NCI-H2171 (cell line): ENCODE results near the gene TRAPPC1.

ENCODE experiments used
- DNase-seq: peaks from one replicate; lab custom pipeline; 2025; lab: John Stamatoyannopoulos, UW

Gene TRAPPC1

DNA sequence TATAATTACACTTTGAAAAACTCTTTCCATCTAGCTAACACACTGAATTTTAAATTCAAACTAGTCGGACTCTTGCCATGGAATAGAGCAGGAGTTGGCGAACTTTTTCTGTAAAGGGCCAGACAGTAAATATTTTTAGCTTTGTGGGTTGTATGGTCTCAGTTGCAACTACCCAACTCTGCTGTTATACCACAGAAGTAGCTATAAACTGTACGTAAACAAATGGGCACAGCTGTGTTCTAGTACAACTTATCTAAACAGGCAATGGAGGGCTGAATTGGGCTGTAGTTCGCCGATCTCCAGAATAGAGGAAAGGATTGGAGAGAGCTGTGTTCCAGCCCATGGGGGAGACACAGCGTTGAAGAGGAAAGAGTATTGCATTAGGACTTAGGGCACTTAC is 9.0 kb upstream of the TRAPPC1 start:
- DNase-seq, result no peak

- DNase-seq, result no peak
These were observed 8.3 kb upstream of the TRAPPC1 start for GRCh38 chr17:7940034-7940433.

GRCh38 chr17:7935859-7936258 is 4.1 kb upstream of the TRAPPC1 start:
- no peak for DNase-seq

GRCh38 chr17:7932949-7933348 is 1.2 kb upstream of the TRAPPC1 start:
- DNase-seq, result no peak

DNA sequence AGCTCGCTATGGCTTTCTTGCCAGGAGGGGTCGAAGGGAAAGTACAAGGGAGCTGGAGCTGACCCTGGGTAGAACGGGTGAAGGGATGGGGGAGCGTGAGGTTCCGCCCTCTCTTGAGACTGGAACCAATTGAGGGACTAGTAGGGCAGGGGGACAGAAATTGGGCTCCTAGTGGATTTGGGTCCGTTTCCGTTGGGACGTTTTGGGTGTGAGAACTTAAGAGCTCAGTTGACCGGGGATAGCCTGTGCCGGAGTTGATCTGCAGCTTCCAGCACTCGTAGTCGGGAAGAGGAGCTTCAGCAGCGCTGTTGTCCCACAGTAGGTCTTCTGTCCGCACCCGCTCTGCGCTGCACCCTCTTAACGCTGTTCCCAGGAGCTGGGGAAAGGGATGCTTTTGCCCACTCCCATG is 741 bp upstream of the TRAPPC1 start:
- DNase-seq, result peak; percentile 7

DNA sequence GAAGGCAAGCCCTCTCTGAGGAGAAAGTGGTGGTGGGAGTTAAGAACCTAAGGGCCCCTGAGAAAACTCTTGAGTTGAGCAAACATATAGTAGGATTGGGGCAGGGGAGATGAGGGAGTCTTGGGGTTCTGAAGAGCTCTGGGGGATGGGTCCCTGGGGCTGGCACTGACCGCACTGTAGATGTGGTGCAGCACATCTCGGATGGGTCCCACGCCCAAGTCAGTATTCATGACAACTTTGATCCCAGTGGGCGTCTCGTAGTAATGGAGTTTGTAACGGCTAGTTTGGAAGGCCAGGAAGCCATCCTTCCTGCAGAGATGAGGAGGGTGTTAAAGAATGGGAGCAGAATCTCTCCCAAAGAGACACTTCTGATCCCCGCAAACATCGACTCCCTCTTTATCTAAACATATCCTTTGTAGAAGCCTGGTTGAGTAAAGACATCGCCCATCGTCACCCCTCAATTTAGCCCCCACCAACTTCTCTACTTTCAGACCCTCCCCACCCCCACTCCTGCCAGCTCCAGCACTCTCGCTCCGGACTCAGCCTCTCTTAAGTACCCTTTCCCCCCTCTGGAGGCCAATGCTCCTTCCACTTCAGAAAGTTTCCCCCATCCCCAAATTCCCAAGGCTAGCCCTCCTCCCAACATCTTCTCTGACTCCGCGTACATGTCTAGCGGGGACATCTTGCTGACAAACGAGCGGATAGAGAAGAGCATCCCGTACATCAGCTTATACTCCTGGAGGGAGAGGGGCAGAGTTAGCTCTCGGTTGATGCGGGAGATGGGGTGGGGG is 710 bp downstream of the TRAPPC1 start:
- no peak for DNase-seq

- peak; percentile 87 for DNase-seq
These were observed 2.4 kb downstream of the TRAPPC1 start, which contains the start of gene KCNAB3 for GRCh38 chr17:7929158-7930023. Gene KCNAB3 (minus strand): TSS chr17:7929856. CDS start chr17:7929435, 421 bp downstream.

DNA sequence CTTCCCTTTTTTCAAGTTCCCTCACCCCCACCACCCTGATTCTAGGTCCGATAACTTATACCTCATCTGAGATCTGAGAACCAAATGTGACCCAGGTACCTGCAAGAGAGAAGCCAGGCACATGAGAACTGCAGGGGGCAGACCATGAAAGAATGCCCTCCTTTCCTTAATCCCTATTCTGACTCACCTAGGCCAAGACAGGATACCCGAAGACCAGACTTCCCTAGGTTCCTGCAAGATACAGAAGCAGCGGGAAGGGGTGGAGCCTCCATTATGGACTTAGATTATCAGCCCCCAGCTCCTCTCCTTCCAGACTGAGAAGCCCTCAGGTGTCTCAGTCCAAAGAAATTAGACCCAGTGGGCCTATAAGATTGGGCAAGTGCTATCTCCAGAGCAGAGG is 4.2 kb downstream of the TRAPPC1 start:
- DNase-seq, result no peak

DNA sequence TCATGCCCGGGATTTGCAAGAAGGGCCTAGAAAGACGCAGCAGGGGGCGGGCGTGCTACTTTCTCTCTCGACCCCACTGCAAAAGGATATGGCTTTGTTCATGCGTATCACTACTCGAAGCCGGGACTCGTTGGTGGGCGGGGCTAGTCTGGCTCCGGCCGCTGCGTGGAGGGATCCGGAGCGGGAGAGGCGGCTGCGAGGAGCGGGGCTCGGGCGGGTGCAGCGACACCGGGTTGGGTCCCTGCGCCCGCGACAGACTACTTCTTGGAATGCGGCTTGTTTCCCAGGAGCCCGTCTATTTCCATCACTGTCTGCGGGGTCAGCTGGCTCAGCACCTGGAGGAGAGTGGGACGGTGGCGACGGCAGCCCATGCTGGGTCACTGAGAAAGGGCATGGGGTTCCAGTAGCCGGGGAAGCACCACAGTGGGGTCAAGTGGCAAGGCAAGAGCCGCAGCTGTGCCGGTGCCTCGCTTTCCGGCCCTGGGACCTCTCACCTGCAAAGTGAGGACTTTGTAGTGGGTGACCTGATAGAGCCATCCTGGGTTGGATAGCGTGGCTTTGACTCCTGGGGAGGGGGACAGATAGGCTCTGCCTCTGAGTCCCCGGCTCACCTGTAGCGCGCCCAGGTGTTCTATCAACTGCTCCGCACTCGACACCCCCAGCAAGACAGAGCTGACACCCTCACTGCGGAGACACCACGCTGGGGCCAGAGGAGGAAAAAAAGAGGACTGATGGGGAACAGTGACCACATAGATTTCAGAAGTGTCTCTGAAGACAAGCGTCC is 8.7 kb downstream of the TRAPPC1 start:
- no peak for DNase-seq

GRCh38 chr17:7922269-7922844 is 9.4 kb downstream of the TRAPPC1 start:
- DNase-seq, result no peak

DNA sequence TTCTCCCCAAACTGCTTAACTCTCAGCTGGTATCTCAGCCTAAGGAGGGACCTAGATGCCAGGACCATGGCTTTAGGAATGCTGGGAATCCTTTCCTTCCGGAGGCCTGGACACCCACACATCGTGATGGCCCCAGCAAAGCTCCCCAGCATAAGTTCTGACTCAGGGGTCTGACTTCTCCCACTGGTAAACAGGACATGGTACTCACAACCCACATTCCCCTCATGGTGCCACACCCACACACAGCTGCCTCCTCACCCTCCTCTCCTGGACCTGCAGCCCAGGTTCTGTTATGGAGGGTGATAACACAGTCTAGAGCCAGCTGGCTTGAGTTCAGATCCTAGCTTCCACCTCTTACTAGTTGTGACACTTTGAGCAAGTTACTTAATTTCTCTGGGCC is 14.9 kb downstream of the TRAPPC1 start:
- no peak for DNase-seq

DNA sequence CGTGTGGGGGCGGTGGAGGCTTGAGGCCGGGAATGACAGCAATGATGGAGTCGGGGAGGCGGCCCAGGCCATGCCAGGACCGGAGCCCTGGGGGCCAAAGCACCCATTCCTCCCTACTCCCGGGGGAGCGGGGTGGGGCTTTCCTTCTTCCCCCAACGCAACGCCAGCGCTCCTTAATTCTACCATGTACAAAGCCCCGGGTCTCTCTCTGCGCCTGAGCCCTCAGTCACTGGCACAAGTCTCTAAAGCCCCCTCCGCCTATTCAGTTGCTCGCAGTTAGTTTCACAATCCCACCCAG is 15.4 kb downstream of the TRAPPC1 start:
- no peak for DNase-seq

DNA sequence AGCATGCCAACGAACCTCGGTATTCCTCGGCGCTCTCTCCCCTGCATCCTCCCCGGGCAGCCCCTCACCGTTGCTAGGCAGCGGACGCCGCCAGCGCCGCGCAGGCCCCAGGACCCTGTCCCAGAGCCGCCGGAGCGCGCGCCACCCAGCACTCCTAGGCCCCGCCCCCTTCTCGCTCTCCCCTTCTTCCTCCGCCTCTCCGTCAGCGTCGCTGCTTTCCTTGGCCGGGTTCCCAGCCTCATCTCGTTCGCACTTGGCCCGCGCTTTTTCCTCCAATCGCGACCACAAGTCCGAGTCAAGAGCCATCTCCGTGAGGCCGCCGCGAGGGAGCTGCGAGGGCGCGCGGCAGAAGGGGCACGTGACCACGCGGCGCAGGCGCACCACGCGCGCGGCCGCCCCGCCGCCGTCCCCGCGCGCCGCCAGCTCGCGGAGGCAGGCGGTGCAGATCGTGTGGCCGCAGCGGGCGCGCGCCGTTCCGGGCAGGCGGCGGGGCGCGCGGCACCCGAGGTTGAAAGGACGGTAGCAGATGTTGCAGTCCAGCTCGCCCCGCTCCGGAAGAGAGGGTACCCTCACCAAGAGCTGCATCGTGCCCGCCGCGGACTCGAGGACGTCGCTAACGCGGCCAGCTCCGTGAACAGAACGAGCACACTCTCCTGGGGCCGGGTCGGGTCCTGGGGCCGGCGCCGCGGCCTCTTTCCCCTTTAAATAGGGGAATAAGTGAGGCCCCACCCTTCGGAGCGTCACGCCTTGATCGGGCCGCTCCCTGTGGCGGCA is 15.9 kb downstream of the TRAPPC1 start, which contains the start of gene RNF227:
RNF227 (minus strand) TSS at position 679 of the 774 bp plus-strand sequence; CDS start at position 585, 94 bp downstream.
- peak; percentile 99 for DNase-seq

- DNase-seq, result no peak
These were observed 16.6 kb downstream of the TRAPPC1 start for GRCh38 chr17:7915179-7915610.

DNA sequence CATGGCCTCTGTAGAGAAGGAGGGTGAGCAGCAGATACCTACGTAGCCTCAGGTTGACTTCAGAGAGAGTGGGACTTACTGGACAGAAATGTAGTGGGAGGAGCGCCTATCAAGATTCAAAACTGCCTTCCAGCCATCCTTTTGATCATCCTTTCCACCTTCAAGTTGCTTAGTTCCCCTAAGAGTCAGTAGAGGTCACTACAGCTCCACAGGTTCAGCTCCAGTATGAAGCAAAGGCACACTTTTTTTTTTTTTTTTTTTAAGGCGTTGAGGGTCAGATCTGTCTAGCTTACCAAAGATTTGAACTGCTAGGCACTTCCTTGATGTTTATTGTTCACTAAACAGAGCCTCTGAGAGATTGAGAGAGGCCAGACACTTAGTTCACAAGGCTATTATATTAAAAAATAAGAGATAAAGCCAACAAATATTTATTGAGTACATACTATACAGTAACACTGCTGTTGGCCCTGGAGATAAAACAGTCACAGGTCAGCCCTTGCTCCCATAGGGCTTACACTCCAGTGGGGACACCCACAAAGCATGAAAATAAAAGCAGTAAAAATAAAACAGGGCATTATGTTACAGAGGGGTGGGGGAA is 18.7 kb downstream of the TRAPPC1 start:
- DNase-seq, result peak; percentile 66

DNA sequence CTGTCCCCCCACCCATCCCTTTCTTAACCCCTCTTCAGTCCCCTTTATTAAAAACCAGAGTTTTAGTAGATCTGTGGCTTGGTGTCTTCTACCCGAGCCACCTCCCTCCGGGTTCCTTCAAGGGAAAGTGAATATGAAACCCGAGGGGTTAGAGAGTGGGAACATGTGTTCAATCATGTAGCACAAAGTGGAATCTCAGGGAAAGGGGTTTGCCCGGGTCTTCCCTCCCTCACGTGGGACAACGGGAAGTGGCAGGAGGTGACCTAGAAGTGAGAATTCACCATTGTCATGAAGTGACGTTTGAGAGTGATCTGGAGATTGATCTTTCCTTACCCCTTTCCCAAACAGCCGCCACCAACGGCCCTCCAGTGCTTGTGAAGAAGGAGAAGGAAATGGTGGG is 20.6 kb downstream of the TRAPPC1 start:
- DNase-seq, result no peak

- no peak for DNase-seq
These were observed 21.0 kb downstream of the TRAPPC1 start for GRCh38 chr17:7910711-7911110.

DNA sequence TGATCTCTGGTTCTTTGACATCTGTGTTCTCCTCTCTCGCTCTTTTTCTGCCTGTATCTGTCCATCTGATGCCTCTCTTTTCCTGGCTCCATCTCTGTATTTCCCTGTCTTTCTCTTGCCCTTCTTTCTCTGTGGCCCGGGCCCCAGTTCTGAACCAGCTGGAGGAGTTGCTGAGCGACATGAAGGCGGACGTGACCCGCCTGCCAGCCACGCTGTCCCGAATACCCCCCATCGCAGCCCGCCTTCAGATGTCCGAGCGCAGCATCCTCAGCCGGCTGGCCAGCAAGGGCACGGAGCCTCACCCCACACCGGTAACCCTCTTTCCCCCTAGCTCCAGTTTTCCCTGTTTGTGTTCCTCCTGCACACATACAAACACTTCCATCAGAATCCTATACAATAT is 21.5 kb downstream of the TRAPPC1 start:
- DNase-seq, result no peak

DNA sequence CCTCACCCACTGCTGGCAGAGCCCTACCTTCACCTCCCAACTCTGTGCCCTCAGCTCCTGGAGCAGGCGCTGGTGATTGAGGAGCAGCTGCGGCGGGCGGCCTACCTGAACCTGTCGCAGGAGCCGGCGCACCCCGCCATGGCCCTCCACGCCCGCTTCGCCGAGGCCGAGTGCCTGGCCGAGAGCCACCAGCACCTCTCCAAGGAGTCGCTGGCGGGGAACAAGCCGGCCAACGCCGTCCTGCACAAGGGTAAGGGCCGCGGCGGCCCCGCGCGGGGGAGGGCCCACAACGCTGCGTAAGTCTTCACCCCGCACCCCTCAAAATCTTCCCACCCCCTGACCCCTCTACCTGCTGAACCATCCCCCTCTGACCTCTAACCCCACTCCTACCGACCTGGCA is 22.7 kb downstream of the TRAPPC1 start:
- DNase-seq, result no peak

- DNase-seq, result no peak
These were observed 28.3 kb downstream of the TRAPPC1 start for GRCh38 chr17:7903154-7904103.
